ENCODE measurements around the gene CASK.

Gene CASK

DNA sequence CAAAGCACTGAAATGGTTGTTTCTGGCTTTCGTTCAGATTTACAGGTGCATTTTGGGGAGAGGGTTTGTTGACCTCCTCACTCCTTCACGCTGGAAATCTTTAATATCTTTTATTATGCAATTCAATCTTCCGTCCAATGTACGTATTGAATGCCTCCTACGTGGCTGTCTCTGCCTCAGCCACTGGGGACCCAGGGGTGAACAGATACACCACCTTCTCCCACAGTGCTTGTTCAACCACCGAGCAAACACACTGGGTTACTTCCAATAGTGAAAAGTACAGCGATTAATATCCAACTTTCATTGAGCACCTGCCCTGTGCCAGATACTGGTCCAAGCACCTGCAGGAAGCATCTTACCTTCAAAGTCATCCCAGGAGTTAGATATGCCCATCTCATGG, 424.2 kb downstream of the CASK start:
- DNase-seq = no peak

DNA sequence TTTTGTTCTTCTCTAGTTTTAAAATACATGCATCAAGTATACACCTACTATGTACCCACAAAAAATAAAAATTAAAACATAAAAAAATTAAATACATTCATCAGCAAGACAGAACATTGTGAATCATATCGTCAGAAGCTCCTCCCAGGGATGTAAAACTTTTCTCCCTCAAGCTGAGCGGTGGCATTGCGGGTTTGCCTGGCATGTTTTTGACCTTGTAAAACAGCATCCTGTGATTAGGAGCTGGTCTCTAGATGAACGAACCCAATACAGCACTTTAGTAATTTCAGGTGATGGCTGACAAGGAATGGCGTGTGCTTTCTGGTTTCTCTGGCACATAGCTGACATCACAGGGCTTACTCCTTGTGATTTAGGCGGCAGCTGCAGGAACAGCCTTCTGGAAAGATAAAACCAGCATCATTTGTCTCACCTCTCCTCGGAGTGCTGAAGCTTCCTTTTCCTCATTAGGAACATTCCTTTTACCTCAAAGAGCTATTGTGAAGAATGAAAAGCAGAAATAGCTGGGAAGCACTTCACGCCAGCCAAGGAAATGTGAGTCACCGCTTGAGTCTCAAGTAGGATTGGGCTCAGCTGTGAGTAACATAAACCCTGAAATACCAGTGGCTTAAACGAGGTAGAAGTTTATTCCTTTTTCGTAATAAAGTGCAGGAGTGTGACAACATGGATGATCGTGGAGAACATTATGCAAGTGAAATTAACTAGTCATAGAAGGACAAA, 431.9 kb downstream of the CASK start:
- DNase-seq = no peak

DNA sequence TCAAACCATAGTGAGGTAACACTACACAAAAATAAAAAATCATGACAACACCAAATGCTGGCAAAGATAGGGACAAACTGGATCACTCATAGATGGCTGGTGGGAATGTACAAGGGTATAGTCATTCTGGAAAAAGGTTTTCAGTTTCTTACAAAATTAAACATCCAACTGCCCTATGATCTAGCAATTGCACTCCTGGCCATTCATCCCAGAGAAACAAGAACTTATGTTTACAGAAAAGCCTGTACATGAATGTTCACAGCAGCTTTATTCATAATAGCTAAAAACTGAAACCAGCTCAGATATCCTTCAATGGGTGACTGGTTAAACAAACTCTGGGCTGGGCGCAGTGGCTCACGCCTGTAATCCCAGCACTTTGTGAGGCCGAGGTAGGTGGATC, 432.9 kb downstream of the CASK start:
- DNase-seq = no peak

DNA sequence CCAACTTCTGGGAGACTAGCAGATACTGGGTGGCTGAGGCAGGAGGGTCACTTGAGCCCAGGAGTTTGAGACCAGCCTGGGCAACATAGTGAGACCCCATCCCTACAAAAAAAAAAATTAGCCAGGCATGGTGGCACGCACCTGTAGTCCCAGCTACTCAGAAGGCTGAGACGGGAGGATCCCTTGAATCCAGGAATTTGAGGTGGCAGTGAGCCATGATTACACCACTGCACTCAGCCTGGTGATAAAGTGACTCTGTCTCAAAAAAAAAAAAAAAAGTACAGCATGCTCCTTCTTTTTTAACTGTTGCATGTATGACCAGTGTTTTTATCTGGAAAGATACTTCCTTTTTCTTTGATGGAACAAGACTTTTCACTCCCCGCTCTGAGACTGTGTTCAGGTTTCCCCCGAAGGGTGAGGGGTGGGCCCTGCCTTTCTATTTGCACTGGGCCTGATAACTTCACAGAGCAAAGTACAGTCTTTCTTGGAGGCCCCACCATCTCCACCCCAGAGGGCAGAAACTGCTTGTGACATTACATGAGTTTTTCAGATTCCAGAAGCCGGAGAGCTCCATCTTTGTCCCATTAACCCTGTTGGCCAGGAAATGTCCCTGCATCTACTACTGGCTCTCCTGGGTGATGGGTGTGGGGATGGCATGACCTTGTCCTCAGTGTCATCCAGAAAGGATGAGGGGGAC, 441.1 kb downstream of the CASK start:
- DNase-seq = no peak

DNA sequence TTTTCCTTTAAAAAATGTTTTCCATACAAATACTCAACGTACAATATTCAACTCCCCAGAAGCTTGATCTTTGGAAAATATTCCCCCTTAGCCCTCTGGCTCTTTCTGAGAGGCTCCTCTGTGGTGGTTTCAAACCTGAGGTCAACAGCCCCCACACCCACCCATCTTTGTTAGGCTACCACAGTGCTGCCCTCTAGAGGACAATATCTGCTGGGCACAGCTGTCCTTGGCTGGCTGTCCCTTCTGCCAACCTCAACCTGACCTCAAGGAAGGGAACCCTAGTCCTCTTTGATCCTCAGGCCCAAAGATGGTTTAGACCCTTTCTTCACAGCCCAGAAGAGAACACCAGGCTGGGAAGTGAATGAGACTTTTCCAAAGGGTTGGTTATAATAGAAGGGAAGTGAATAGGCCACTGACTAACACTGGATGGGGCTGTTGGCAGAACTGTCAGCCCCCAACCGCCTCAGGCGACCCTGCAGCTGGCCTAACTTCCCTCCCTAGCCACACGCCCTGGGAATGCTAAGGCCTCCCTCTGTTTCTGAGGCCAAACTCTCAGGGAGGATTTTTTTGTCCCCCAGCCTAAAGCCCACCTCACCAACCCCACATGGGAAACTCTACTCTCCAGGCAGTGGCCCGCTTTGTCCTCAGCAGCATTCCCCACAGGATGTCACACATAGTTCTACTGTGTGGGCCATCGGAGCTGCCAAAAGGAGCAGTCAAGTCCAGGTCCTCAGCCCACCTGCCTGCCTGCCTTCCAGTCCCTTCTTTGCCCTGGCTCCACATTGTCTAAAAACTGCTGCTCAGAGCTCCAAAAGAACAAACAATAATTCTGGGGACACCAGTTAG, 441.9 kb downstream of the CASK start:
- DNase-seq = peak; percentile 28

DNA sequence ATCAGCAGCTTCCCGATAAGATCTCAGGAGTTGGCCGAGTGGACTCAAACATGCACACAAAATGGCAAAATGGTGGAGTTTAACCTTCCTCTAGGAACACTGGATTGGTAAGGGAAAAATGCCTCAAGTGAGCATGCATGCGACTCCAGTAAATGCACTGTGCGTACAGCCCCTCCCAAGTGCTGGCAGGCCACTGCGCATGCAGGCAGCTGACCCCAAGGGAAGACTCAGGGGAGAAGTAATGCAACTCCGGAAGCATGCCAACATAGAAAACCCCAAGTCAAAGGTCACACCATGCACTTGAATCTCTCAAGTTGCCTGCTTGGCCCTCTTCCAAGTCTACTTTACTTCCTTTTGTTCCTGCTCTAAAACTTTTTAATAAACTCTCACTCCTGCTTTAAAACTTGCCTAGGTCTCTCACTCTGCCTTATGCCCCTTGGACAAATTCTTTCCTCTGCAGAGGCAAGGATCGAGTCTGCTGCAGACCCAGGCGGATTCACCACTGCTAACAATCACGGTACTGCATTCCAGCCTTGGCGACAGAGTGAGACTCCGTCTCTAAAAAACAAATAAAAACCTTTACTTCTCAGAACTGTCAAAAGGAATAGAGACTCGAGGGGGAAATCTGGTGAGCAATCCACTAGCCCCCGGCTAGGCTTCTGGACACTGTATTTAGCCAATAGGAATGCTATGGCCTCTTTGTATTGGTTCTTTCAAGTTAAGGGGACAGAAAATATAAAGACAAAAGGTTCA, 442.7 kb downstream of the CASK start:
- no peak for DNase-seq

DNA sequence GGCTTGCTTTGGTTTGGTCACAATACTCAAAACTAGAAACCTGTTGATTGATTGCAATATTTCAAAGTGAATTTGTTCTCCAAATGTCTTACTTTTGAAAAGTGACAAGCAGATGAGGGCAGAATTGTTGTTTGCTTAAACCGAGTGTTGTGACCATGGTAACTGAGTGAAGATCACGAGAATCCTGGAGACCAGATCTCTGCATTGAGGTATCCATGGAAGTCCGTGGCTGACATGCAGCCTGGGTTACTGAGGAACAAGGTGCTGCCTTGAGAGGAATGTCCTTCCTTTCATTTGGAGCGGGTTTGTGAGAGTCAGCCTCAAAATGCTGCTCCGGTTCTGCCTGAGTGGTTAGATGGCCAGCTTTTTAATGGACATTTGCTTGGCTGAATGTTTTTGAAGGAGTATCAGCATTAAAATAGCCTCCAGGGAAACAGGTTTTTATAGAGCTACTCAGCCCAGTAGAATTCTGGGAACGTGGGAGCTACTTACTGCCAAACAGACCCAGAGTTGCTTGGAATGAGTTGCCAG, 444.9 kb downstream of the CASK start:
- DNase-seq = no peak

DNA sequence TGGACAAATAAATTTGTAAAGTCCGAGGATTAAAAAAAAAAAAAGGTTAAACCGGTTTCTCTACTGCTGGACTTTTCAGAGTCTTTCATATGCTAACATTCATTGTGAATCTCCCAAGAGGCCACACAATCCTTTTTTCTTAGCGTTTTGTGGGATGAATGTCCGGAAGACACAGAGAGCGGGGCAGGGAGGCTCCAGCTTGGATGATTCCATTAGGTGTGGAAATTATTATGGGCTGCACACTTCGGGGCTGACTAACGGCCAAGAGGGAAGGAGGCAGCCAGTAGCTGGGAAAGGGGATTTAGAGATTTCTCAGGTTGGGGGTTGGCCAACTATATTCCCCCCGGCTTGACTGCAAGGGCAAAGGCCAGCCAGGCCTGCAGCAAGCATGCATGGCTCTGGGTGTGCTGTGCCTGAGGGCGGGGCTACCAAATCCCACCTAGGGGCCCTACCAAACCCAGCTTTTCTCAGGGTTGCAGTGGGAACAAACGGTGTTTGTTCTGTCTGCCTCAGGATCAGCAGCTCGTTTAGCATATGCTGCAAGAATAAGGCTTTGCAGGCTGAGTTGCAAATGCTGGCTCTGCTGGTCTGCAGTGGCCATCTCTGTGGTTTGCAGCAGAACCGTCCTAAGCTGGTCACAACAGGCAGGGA, 447.6 kb downstream of the CASK start:
- DNase-seq = no peak

DNA sequence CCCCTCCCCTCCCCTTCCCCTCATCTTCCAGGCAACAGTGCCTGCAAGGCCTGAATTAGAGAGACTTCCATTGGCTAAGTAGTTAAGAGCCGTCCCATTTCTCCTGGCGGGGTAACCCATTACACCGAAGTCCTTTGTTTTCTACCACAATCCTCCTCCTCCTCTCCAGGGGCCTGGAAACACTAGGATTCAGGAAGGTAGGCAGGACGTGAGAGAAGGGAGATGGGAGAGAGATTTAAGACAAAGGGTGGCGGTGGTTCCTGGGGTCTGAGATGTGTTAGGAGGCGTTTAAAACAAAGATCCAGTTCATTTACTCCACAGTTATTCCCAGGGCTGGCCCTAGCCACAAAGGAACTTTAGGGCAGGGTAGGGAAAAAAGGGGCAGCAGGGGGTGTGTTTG, 448.2 kb downstream of the CASK start:
- DNase-seq = no peak

DNA sequence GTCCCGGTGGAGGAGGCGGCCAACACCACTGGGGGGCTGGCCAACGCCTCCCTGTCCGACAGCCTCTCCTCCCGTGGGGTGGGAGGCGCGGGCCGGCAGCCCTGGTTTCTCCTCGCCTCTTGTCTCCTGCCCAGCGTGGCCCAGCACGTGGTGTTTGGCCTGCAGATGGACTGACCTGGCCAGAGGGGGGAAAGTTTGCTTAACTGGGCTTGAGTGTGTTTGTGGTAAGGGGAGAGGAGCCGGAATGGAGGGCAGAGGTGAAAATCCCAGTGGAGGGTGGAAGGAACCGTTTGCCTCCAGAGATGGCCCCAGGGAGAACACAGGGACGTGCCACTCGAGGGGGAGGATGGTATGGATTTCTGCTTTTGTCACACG, 448.6 kb downstream of the CASK start:
- no peak for DNase-seq

DNA sequence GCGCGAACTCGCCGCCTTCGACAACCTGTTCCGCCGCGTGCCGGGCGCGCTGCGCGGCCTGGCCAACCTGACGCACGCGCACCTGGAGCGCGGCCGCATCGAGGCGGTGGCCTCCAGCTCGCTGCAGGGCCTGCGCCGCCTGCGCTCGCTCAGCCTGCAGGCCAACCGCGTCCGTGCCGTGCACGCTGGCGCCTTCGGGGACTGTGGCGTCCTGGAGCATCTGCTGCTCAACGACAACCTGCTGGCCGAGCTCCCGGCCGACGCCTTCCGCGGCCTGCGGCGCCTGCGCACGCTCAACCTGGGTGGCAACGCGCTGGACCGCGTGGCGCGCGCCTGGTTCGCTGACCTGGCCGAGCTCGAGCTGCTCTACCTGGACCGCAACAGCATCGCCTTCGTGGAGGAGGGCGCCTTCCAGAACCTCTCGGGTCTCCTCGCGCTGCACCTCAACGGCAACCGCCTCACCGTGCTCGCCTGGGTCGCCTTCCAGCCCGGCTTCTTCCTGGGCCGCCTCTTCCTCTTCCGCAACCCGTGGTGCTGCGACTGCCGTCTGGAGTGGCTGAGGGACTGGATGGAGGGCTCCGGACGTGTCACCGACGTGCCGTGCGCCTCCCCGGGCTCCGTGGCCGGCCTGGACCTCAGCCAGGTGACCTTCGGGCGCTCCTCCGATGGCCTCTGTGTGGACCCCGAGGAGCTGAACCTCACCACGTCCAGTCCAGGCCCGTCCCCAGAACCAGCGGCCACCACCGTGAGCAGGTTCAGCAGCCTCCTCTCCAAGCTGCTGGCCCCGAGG, 449.2 kb downstream of the CASK start:
- no peak for DNase-seq

DNA sequence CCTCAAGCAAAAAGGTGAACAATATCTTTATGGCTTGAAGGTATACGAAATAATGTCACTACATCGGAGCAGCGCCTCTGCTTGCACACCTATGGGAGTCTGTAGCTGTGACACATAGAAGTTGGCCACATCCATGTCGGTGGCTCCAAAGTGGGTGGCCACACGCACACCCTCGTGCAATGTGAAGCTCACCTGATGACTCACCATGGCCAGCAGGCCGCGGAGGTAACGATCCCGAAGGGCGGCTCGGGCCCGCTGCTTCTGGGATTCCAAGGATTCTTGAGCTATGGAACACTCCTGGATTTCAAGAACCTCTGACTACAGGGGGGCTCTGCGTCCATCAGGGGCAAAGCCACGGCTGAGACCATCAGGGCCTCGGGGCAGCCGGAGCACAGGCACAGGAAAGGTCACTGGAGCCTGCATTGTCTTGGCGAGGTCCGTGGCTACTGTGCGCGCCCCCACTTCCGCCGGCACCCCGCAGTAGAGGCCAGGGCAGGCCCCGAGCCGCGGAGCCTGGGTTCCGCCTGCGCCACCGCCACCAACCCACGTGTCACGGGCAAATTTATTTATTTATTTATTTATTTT, 451.0 kb downstream of the CASK start:
- DNase-seq = no peak

DNA sequence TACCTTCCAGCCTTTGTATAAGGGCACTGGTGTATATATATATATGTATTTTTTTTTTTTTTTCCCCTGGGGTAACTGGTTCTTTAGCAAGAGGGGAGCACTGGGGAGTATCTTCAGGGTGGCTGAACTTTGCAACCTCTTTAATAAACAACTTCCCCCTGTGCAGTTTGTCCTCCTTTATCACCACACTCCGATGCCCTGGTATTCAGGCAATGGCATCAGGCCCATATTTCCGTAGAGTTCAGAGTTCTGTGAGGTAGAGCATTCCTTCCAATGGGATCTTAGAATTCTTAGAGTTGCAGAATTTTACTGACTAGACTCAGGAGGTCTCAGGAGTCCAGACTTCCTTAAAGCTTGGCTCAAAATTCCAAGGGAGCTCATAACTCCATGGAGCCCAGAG, 451.6 kb downstream of the CASK start:
- DNase-seq = no peak

DNA sequence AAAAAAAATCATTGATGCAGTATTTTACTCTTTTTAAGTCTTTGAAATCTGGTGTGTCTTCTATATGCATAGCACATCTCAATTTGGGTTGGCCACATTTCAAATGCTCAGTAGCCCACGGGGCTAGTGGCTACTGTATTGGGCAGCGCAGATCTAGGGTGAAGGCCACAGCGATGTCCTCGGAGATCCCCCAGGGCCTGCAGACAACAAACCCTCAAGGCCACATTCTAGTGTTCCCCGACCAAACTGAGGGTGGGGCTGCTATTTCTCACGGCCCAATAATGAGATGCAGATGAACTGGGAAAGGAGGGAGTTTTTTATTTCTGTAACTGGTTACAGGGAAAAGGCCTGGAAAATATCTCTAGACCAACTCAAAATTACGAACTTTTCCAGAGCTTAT, 452.6 kb downstream of the CASK start:
- no peak for DNase-seq

DNA sequence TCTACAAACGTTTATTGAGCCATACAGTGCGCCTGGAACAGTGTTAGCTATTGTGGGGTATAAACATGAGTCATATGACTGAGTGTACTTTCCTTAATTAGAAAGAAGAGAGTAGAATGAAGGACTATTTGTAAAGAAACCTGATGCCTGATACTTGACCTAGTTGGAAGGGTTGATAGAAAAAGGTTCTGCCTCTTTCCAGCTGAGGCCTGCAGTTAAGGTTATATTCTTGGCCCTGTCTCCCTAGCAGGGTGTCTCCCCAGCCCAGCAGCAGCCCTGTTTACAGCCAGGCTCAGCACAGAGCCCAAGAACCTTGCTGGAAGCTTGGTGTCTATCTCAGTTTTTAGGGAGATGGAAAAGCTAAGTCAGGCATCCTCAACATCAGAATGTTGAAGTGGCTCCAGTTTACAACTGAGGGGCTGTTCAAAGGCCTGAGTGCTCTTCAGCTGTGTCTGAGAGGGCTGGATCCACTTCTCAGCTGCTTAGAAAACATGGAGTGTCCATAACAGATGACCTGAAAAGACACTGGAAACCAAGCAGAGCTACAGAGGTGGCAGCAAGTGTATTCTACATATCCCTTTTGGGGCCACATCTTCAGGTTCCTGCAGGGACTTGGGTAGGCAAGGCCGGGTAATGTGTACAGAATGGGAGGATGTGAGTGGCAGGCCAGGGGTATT, 454.6 kb downstream of the CASK start:
- DNase-seq = no peak

All from CD4-positive, alpha-beta T cell treated with Interleukin-17A for 4 hours (primary cell).